GM18502 (cell line): ENCODE data around the gene CEP170B.
"Not testable (repeated sequence)": the region's sequence is repeated elsewhere in the genome, so short reads cannot be mapped to it uniquely, and the experiment has no call there.

Experiments used
- ATAC-seq: cut with Tn5 transposase; IDR thresholded peaks from one replicate; pipeline ENCODE4 v1.9.1; 2021; ENCODE audit warnings: mild to moderate bottlenecking; ENCODE audit not compliant: unreplicated experiment, poor library complexity

CEP170B gene

GRCh38 chr14:104865081-104865630 is at the start of gene CEP170B:
CEP170B (plus strand) TSS chr14:104865268; CDS start chr14:104868451, 3,183 bp downstream.
- ATAC-seq, result no peak

DNA sequence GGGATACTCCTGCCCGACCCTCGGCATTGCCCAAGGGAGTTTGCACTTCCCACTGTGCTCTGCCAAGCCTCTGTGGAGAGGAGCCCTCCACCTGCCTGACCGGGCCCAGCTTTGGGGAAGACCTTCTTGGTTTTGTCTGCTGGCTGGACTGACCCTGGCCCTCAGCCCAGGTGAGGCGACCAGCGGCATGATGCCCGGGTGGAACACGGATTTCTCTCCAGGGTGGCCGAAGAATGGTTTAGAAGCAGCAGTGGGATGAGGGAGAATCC is 48.5 kb upstream of the CEP170B start:
- no peak for ATAC-seq

DNA sequence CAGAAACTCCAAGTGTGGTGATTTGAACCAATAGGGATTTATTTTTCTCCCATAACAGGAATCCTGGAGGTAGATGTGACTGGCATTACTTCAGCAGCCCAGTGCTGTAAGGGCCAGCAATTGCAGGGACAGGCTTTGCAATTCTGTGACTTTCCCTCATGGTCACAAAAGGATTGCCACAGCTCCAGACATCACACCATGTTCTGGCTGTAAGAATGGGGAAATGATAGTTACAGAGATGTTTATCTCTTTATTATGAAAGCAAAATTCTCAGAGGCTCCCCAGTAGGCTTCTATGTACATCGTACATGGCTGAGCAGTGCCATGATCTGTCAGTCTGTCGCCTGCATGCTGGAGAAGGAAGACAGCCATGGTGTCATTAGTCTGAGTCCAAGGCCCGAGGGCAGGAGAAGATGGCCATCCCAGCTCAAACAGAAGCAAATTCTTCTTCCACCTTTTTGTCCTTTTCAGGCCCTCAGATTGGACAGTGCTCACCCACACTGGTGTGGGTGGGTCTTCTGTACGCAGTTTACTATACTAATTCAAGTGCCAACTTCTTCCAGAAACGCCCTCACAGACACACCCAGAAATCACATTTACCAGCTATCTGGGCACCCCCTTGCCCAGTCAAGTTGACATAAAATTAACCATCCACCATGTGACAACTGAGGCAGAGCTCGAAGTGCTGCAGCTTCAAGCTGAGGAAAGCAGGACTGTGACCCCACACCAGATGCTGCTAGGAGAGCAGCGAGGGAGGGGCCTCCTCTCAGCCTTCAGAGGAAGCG is 46.9 kb upstream of the CEP170B start:
- no peak for ATAC-seq

GRCh38 chr14:104818714-104819161 is 46.3 kb upstream of the CEP170B start:
- no peak for ATAC-seq

DNA sequence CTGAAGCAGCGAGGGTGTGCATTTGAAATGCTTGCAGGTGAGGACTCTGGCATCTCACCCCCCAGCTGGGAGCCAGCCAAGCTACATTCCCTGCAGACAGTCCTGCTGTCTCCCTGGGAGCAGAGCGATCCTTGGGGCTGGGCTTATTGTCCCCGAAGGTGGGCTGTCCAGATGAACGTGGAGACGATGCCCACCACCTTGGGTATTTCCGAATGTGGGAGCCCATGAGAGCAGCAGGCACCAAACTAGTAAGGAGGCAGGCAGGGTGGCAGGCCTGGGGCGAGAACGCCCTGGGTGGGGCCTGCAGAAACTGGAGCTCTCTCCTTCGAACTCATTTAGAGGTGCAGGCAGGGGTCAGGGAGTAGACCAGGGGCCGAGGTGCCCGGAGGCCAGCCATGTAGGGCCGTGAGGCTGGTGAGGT is 45.7 kb upstream of the CEP170B start:
- no peak for ATAC-seq

GRCh38 chr14:104820669-104821228 is 44.3 kb upstream of the CEP170B start:
- no peak for ATAC-seq

- ATAC-seq, result no peak
These were observed 43.7 kb upstream of the CEP170B start for GRCh38 chr14:104821229-104821945.

GRCh38 chr14:104821971-104822608 is 43.0 kb upstream of the CEP170B start:
- no peak for ATAC-seq

DNA sequence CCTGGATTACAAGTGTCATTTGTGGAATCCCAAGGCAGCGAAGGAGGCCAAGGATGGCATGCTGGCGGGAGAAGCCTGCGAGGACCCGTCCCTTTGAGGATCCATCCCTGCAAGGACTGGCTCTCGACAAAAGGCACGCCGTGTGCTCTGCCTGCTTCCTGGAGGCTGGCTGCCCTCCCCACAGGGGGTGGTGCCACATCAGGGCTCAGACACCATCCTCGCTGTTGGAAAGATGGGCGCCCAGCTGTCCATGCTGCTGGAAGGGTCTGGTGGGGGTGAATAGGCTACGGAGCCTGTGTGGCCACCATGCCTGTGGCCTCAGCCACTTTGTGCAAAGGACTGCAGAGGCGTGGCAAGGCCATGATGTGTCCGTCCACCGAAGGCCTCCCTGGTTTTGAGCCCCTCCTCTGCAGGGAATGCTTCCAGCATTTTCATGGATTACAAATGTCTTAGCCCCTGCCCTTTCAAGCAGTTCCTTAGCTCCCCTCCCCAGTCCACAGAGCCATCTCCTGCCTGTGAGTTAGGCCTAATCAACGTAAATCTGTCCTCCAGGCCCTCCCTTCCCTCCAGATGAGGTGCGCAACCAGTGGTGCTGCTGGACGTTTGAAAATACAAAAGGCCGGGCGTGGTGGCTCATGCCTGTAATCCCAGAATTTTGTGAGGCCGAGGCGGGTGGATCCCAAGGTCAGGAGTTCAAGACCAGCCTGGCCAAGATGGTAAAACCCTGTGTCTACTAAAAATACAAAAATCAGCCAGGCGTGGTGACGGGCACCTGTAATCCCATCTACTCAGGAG is 42.0 kb upstream of the CEP170B start:
- ATAC-seq, result no peak

- no peak for ATAC-seq
These were observed 40.6 kb upstream of the CEP170B start for GRCh38 chr14:104824353-104824997.

DNA sequence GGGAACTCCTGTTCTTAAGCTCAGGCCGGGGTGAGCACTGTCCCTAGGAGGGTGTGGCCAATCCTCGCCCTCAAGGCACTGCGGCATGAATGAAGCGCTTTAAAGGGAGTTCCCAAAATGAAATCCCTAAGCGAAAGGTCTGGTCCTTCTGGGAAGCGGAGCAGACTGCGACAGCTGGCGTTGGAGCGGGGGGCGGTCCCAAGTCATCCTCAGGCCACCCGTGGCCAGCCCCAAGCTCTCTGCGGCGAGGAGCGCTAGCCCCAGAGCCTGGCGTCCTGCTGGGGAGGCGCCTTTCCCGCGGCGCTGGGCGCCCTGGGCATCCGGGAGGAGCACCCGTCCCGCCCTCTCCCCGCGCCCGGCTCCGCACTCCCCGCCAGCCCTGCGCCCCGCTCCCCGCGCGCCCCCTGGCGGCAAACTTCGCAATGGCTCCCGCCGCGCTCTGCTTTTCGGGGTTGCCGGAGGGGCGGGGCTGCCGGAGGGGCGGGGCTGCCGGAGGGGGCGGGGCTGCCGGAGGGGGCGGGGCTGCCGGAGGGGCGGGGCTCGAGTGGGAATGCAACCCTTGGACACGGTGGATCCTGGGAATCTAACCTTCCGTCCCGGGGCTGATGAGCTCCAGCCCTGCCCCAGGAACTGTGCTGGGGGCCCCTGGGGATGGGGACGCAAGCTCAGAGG is 38.7 kb upstream of the CEP170B start:
- peak; percentile 84 for ATAC-seq

DNA sequence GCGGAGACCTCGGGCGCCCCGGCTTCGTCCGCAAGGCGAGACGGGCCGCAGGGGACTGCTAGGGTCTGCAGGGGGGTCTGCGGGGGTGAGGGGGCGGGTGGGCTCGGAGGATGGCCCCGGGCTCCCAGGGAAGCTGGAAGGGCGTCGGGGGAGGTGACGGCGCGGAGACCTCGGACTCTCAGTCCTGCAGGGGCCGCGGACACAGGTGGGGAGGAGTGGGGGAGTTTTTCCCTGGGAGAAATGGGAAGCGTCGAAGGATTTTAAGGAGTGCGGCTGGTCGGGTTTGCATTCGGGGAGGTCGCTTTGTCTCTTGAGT is 38.2 kb upstream of the CEP170B start:
- ATAC-seq, result no peak

- ATAC-seq, result no peak
These were observed 37.7 kb upstream of the CEP170B start for GRCh38 chr14:104827177-104828055.

DNA sequence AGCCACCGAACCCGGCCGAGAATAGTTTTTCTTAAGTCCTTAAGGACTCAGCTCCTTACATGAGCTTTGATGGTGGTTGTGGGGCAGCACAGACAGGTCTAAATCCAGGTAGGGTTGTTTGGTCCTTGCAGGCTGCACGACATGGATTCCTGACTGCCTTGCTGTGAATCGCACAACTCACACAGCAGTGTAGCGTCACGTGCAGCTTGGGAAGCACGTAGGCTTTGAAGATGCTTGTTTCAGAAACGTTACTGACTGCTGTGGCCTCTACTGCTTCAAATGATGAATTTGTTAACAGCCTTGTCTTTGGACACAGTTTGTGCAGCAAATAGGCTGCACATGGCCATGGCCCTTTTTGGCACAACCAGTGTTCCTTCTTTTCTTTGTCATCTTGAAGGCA is 34.3 kb upstream of the CEP170B start:
- no peak for ATAC-seq

GRCh38 chr14:104836171-104836935 is 28.7 kb upstream of the CEP170B start:
- ATAC-seq, result not testable (repeated sequence)

- no peak for ATAC-seq
These were observed 23.3 kb upstream of the CEP170B start for GRCh38 chr14:104841730-104842129.

DNA sequence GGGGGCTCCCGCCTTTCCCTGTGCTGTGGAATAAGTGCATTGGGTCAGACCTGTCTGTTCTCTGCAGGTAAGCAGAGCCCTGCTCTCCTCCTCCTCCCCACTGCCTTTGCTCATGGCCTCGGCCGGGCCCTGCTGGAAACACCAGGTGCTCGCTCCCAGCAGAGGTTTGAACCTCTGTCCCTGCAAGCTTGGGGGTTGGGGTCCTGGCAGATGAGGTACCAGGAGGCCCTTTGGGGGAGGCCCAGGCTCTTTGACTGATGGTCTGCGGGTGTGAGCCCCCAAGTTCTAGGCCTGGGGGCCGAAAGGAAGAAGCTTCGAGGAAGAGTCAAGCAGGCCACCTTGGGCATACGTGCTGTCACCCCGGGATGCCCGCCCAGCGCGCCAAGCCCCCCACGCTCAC is 22.1 kb upstream of the CEP170B start:
- no peak for ATAC-seq
